ENCODE results near the gene OR6Q1.
"Not testable (repeated sequence)": the region's sequence is repeated elsewhere in the genome, so short reads cannot be mapped to it uniquely, and the experiment has no call there.

OR6Q1 gene

DNA sequence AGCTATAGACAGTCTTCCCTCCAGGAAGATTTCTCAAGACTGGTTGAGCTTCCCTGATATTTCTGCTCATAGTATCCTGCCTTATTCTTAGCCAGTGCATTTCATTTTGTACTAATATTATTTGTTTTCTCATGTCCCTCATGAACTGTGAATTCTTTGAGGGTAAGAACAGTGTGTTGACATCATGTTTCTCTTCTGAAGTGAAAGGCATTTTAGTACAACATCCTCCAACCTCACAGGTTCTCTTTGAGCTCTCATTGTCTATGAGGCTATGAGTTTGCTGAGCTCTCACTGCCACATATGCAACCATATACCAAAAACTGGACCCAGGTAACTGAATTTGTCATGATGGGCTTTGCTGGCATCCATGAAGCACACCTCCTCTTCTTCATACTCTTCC lies at the start of gene OR6Q1:
OR6Q1 (plus strand) TSS at position 301 of the 400 bp plus-strand sequence; CDS start at position 301, 0 bp downstream.
- no peak for DNase-seq

GRCh38 chr11:57981536-57981935 lies 49.2 kb upstream of the OR6Q1 start:
- DNase-seq: no peak

DNA sequence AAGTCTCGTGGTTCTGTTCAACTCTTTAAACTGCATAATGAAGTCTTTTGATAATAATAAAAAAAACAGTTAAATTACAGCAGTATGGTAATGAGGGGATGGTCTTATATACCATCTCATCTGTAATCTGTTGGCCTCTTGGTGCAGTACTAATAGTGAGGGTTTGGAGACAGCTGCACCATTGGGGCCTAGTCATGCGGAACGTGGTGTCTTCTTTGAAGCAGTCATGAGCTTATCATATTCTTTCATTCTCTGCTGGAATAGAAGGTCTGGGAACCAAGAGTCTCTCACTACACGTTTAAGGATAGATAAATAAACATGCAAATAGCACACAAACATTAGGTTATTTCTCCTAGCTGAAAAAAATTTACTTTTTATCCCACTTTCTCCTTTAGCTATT lies 48.0 kb upstream of the OR6Q1 start:
- no peak for DNase-seq

- no peak for DNase-seq
Measured at GRCh38 chr11:57983191-57983590, 47.6 kb upstream of the OR6Q1 start.

GRCh38 chr11:57999523-57999922 lies 31.2 kb upstream of the OR6Q1 start:
- not testable (repeated sequence) for DNase-seq

- DNase-seq: not testable (repeated sequence)
Measured at GRCh38 chr11:58000021-58000420, 30.7 kb upstream of the OR6Q1 start.

DNA sequence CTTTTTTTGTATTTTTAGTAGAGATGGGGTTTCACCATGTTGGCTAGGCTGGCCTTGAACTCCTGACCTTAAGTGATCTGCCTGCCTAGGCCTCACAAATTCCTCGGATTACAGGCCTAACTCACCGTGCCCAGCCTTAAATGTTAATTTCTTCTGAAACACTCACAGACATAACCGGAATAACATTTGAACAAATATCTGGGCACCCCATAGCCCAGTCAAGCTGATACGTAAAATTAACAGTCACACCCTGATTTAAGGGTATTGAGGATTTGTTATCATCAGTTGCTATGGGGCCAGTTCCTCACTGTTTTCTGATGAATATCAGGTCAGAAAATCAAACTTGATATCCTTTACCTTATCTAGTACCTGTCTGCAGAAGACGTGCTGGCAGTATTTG lies 30.1 kb upstream of the OR6Q1 start:
- DNase-seq: no peak

GRCh38 chr11:58003036-58003435 lies 27.7 kb upstream of the OR6Q1 start:
- DNase-seq: no peak

DNA sequence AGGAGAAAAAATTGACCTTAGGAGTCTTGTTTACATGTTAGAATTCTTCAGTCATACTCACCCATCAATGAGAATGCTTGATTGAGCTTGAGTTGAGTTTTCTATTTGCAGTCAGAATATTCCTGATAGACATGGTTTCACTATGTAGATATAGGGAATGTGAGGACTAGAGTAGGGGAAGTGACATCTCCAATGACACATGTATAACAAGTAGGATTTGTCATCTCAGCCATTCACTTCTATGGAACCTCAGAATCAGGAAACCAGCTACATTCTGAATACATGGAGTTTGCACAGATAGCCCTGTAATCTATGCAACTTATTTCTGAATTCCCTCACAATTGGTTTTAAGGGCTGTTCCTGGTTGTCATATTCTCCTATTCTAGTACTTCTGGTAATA lies 27.2 kb upstream of the OR6Q1 start:
- no peak for DNase-seq

- no peak for DNase-seq
Measured at GRCh38 chr11:58004664-58005063, 26.1 kb upstream of the OR6Q1 start.

DNA sequence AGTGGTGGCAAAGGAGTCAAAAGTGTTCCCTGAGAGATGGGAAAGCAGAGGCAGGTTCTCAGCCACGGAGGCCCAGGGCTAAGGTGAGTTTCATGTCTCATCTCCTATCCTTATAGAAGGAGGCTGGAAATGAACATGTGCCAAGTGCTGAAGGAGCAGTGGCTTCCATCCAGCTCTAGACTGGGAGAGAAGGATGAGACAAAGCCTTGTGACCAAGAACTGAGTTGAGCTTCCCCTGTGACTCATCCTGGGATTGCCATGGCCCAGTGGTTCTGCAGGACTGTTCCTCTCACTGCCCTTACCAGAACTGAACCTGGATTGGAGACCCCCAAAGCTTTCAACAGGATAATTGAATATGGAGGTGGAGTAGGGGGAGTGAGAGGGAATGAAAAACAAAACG lies 23.8 kb upstream of the OR6Q1 start:
- no peak for DNase-seq

DNA sequence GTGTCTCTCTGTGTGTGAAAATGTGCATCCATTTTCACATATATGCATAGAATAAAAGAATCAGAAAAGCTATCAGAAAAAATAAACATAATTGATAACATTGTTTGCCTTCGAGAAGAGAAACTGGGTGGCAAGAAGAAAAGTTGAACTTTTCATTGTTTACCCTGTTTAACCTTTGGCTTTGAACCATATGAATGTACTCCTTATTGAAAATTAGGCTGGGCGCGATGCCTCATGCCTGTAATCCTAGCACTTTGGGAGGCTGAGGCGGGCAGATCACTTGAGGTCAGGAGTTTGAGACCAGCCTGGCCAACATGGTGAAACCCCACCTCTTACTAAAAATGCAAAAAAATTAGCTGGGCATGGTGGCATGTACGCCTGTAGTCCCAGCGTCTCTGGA lies 19.0 kb upstream of the OR6Q1 start:
- no peak for DNase-seq

- DNase-seq: no peak
Measured at GRCh38 chr11:58023435-58023931, 7.3 kb upstream of the OR6Q1 start, which contains the start of gene OR9Q1. TSS of gene OR9Q1 (plus strand) at chr11:58023881. CDS start at chr11:58179445, 155,564 bp downstream.

GRCh38 chr11:58024601-58025091 lies 6.1 kb upstream of the OR6Q1 start:
- no peak for DNase-seq

GRCh38 chr11:58027341-58027740 lies 3.4 kb upstream of the OR6Q1 start:
- DNase-seq: no peak

DNA sequence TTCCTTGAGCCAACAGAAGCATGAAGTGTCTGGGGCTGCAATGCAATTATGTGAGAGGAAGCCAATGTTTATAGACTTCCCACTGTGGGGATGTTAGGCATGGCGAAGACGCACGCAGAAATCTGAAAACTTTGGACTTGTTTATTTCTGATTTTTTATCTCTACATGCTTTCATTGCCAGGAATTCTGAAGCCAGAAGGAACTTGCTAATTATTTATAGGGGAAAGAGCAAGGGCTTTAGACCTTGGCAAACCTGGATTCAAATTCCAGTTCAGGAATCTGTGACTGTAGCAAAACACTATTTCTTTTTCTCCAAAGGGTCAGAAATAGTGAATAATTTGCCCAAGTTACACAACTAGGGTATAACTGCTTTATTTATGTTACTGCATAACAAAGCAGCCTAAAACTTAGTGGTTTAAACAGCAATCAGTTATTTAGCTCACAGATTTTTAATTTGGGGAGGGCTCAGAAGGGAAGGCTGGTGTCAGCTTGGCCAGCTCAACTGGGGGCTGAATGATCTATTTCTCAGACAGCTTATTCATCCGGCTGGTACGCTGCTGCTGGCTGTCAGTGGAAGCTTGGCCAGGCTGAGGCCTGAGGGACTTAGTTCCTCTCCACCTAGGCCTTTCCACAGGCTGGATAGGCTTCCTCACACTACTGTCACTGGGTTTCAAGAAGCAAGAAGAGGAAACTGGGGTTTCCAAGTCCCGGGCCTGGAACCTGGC lies 1.9 kb upstream of the OR6Q1 start:
- DNase-seq: no peak

- DNase-seq: no peak
Measured at GRCh38 chr11:58034471-58034870, 3.7 kb downstream of the OR6Q1 start.

- no peak for DNase-seq
Measured at GRCh38 chr11:58039589-58039988, 8.8 kb downstream of the OR6Q1 start.

- no peak for DNase-seq
Measured at GRCh38 chr11:58043379-58043778, 12.6 kb downstream of the OR6Q1 start.

DNA sequence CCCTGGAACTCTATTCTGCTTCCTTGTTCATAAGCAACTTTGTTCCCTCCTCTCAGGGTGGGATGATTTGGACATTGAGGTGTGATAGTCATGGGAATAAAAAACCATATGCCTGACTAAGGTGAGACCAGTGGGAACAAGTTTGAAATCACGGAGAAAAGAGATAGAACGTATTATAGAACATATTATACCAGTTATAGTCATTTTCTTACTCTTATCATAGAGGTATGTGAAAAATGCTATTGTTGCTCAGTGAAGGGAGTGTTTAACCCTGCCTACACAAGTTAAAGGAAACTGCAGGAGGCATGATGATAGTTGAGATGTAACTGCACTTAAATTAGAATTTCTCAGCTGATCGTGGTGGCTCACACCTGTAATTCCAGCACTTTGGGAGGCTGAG lies 15.5 kb downstream of the OR6Q1 start:
- DNase-seq: no peak

DNA sequence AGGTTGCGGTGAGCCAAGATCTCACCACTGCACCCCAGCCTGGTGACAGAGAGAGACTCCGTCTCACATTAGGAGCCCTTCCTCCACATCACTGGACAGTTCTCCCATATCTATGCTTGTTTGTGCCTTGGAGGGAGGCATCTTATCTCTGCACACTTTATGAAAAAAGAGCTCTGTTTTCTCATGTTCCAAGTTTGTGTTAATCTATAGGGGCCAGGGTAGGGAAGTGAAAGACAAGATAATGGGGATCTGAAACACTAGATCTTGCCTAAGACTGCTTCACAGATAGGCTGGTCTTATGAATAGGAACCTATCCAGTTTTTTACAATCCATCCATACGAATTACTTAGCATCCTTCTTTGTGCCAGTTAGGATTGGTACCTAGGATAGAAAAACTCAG lies 17.1 kb downstream of the OR6Q1 start:
- no peak for DNase-seq

GRCh38 chr11:58055806-58056401 lies 25.2 kb downstream of the OR6Q1 start:
- no peak for DNase-seq

GRCh38 chr11:58057481-58057880 lies 26.7 kb downstream of the OR6Q1 start:
- no peak for DNase-seq

DNA sequence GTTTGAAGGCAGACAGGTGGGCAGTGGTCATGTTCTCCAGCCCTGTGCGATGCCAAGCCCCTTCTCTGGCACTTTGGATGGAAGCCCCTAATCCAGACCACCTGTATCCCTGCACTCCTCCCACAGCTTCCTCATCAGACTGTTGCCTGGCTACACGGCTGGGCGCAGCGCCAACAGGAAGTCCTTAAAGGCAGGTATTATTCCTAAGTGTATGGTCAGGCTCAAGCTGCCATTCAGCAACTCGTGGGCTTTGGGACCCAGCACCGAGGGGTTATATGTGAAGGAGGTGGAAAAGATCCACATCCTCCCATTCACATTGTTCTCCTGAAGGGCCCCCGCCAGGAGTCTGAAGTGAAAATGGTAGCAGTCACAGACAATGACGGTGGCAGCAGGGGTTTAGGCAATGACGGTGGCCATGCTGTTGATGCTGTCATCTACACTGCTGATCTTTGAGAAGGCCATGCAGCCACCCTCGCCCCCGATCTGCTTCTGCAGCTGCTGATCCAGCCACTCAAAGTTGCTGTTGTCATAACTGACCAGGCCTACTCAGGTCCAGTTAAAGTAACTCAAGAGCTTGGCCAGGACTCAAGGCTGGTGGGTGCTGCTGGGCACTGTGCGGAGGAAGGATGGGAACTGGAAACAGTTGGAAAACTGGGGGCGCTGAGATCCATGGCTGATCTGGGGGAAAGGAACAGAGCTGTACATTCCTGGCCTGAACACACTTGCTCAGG lies 27.7 kb downstream of the OR6Q1 start:
- no peak for DNase-seq

Data from KG1 (cell line).